Inflammatory macrophage treated with lipopolysaccharide for 1 hour (primary cell): ENCODE data around the gene KLF11.
"Not testable (repeated sequence)": the region's sequence is repeated elsewhere in the genome, so short reads cannot be mapped to it uniquely, and the experiment has no call there.

ENCODE experiments used
- DNase-seq, 2 donors: peaks; one replicate each; pipeline ENCODE4 v3.0.0-alpha.2; 2020 to 2022

The KLF11 gene

DNA sequence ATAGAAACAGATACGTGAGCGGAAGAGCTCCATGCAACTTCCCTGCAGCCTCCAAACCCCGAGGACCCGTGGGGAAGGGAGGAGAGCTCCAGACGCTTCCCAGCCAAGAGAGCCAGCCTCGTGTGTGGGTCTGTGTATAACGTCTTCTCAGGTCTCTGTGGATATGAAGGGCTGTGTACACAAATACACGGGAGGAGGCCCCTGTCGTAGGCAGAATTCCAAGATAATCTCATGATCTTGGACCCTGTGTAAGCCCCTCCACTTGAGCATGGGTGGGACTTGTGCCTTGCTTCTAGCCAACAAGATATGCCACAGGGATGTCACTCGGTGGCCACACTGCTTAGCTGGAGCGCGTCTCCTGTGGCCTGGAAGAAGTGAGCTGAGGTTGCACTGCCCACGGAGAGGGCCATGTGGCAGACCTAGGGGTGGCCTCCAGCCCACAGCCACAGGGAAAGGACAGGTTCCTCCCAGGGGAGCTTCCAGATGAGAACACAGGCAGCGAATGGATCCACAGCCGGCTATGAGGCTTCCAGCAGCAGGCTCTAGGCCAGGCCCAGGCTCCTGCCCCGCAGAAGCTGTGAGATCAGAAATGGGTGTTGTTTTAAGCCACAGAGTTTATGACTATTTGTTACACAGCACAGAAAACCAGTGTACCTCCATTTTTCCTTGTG is 15.6 kb upstream of the KLF11 start:
- peak in 1 of 2 donors; percentile 42 for DNase-seq

DNA sequence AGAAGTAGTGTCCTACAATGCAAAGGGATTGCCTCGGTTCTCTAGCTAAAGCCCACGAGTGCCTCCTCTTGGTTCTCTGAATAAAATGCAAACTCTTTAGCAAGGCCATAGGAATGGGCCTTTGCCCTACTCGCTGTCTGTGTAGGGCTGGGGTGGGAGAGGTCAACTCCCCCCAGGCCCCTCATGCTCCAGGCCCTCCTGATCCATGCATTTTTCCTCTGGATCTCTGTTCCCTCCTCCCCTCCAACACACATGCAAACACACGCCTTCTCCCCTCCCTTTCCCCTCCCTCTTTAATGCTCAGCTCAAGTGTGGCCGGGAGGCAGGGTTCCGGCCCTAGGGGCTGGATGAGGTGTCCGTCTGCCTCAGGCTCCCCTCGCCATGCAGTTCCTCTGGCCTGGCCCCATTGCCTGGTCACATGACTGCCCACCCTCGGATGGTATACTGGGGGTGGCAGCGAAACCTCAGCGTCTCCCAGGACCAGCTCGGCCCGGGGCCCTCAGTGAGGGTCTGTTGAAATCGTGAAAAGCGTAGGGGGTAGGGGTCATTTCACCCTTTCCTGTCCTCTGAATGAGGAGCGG is 14.9 kb upstream of the KLF11 start:
- DNase-seq, result peak; percentile 39 to 59

DNA sequence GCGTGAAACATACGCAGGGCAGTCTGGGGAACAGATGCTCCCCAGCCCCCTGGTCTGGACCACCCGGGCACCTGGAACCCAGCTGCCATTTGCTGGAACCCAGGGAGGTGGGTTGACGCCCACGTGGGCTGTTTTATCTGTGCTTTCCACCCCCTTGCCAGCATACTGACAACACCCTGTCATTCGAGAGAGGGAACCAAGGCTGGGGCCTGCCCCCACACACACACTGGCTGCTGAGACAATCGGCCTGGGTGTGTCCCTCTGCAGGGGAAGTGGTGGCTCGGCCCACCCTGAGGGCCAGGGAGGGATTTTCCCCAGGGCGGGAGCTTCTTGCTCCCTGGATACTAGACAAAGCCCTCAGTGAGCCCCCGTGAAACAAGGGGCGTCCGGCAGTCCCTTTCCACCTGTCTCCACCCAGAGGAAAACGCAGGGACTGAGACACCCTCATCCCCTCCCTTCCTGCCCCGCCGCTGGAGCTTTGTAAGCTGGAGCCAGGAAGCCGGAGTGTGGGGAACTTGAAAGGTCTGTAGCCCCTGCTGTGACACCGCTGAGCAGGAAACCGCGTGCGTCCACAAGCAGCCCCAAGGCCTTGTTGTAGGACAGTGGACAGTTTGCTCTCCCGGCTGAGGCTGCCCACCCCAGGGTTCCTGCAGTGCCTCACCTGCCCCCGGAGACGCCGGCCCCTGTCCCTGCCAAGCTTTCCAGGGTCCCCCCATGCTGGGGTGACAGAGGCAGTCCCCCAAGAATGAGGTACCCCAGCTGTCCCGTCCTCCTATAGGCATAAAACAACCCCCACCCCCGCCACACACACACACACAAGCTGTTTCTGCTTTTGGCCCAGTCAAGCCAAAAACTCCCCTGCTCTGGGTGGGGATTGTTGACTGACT is 14.1 kb upstream of the KLF11 start:
- DNase-seq, result peak; percentile 94 to 98

DNA sequence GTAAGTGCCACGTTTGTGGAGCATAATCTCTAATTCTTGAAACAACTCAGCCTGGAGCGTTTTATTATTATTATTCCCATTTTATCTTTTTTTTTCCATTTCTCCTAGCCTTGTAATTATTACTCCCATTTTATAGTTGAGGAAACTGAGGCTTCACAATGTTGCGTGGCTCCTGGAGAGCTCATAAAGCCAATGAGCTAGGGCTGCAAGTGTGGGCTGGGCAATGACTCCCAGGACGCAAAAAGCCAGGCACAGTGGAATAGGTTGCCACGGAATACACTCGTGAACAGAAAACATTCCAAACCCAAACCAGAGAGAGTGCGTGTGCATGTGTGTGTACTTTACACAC is 13.5 kb upstream of the KLF11 start:
- no peak for DNase-seq

DNA sequence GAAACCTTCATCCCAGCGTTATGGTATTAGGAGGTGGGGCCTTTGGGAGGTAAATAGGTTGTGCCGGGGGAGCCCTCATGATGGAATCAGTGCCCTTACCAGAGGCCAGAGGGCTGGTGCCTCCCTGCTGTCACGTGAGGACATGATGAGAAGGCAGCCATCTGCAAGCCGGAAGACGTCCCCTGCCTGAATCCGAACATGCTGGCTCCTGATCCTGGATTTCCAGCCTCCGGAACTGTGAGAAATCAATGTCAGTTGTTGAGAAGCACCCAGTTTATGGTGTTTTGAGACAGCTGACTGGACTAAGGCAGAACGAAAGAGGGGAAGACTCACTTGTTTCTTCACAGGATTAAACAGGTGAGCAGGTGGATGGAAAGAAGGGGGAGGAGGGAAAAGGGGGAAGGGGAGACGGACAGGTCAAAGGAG is 13.0 kb upstream of the KLF11 start:
- DNase-seq, result no peak

DNA sequence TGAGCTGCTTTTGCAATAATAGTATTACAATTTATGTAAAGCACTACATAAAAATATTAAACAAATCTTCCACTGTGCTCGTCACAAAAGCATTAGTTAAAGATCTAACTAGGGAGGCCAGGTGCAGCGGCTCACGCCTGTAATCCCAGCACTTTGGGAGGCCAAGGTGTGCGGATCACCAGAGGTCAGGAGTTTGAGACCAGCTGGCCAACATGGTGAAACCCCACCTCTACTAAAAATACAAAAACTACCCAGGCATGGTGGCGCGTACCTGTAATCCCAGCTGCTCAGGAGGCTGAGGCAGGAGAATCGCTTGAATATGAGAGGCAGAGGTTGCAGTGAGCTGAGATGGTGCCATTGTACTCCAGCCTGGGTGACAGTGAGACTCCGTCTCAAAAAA is 12.6 kb upstream of the KLF11 start:
- not testable (repeated sequence) for DNase-seq

DNA sequence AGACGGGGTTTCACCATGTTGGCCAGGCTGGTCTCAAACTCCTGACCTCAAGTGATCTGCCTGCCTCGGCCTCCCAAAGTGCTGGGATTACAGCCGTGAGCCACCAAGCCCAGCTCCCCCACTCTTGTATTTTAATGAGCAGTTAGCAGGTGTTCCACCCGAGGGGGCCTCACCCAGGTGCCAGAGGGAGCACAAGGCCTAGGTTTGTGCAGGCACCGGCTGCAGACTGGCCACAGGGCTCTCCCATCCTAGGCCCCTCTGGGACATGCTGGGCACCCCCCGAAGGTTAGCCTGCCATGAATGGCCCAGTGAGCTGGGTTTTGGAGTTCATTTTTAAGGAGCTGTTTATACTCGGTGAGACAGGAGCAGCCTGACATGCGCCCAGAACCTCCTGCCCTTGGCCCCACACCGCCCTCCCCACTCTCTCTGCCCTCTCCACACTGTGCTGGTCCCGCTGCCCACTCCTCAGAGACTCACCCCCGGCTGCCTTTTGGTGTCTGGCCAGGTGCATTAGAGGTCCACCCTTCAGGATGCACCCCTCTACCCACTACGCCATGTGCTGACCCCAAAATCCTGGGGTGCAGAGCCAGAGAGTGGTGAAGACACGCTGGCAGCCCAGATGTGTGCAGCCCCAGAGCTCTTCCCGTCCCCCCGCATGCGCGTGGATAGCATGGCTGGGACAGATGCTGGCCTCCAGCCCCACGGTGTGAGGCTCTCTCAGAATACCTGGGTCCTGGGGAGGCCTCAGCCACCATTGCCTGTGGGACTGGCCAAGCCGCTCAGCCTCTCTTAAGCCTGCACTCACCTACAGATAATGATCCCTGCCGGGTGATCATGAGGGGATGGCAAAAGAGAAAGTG is 11.2 kb upstream of the KLF11 start:
- DNase-seq, result no peak

DNA sequence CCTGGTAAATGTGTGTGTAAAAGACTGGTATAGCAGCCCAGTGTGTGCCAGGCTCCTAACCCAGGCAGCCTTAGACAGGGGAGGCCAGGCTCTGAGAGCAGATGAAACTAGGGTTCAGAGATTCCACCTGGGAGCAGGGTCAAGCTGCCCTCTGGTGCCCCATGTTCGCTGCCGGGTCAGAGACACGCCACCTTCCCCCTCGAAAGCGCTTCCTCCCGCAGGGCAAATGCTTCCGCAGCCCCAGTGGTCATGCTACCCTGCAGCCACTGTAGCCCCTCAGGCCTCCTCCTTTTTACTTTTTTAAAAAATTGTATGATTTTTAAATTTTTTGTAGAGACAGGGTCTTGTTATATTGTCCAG is 10.6 kb upstream of the KLF11 start:
- no peak for DNase-seq

DNA sequence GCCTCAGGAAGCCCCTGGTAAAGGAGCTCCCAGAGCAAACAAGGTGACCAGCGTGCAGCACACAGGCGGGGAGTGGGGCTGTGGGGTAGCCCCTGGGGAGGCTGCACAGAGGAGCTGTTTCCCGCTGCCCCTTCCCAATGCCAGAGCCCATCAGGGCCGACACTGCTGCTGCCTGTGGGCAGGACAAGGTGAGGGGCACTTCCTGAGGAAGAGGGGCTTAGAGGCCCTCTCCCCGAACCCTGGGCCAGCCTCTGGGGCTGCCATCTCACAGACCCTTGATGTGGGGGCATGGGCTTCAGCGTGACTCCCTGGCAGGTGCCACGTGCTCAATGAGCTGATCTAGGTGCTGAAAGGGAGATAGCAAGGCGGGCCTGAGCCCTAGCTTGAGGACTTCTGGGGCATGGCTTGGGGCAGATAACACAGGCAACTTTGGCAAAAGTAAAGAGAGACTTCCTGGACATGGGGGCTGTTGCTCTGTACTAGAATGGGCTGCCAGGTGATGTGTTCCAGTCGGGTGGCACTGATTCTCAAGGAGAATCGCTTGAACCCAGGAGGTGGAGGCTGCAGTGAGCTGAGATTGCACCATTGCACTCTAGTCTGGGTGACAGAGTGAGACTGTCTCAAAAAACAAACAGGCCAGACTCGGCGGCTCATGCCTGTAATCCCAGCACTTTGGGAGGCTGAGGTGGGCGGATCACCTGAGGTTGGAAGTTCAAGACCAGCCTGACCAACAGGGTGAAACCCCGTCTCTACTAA is 9.9 kb upstream of the KLF11 start:
- DNase-seq, result no peak

DNA sequence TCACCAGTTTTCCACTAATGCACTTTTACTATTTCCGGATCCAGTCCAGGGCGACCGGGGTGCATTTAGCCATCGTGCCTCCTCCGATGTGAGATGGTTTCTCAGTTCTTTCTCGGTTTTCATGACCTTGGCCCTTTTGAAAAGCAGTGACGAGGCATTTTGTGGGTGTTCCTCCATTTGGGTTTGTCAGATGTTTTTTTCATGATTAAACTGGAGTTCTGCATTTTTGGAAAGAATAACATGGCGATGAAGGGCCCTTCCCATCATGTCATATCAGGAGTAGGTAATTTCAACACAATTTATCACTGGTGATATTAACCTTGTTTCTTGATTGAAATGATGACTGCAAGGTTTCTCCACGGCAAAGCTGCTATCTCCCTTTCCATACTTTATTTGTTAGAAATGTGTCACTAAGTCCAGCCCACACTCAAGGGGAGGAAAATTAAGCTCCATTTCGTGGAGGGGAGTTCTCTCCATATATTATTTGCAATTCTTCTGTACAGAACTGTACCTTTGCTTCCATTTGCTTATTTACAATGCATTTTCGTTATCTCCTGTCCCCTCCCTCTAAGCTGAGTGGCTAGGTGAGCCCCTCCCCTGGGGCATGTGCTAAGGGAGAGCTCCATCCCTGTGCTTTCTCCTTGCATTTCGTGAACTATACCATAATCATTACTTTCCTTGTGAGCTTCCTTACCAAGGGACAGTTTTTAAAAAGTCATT is 8.9 kb upstream of the KLF11 start:
- DNase-seq, result peak; percentile 79 to 87

DNA sequence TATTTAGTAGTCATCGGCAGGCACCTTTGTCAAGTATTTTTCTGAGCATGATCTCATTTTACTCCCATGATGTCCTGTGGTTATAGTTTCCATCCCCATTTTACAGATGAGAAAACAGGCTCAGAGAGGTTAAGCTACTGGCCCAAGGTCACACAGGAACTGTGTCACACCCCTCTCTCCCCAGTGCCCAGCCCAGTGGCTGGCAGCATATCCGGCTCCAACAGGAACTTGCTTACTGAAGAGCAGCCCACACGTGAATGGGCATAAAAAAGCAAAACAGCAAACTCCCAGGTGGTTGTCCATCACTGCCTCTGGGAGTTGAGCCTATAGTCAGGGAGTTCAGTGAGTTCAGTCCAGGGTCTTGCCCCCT is 8.3 kb upstream of the KLF11 start:
- DNase-seq, result peak; percentile 46 to 47

DNA sequence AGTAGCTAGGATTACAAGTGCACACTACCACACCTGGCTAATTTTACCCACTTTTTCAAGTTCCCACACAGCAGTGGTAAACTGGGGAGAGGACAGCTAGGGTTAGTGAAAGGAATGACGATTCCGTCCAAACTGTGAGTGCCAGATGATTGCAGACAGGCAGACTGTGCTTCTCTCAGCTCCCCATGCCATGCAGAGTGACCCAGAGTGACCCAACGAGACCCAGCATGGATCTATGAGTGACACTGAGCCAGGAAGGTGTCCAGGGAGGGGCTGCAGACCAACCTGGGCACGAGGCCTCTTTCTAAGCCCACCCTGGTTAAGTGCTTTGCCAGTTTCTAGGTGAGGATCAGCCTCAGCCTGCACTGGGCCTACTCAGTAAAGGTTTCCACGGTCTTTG is 7.7 kb upstream of the KLF11 start:
- DNase-seq, result no peak

DNA sequence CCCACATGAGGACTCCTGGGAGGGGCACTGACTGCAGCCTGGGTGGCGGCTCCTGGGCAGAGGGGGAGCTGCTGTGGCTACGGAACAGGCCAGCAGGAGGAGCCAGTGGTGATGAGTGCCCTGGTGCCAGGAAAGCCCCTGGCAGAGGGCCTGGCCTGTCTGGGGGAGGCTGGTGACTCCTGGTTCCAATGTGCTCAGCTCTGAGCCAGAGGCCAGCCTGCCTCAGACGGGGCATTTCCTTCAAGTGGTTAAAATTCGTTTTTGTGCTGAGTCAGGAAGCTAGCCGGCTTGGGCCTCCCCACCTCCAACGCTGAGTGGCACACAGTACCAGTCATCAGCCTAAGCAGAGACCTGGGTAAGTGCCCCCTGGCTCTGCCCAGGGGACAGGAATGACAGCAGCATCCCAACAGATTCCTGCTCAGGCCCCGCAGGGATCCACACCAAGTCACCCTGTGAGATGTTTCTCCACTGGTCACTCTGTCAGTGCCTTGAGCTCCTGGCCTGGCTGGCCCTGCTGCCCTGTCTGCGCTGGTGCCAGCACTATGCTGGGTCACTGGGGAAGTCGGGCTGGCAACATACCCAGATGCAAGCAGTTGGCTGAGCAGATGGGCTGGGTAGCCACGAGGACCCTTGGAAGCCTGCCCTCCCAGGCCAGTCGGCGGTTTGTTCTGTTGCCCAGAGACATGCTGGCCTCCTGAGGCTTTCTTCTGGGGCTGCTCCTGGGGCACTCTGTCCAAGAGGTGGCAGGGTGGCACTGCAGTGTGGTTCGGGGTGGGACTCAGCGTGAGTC is 7.1 kb upstream of the KLF11 start:
- DNase-seq, result peak; percentile 91 to 97

DNA sequence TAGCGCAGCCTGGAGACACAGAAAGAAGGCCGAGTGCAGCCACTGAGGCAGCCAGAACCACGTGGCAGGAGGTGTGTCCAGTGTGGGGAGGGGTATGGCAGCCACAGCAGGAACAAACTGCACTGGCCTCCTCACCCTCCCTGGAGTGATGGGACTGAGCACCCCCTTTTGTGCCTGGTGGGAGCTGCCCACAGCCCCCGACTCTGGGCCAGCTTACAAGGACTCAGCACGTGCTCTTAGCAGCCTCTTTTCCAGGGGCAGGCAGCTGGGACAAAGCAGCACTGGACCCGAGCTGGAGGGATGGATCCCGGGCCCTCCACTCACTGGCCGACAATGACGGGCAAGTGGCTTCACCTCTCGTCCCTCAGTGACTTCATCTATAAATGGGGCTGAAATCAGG is 5.2 kb upstream of the KLF11 start:
- no peak for DNase-seq

DNA sequence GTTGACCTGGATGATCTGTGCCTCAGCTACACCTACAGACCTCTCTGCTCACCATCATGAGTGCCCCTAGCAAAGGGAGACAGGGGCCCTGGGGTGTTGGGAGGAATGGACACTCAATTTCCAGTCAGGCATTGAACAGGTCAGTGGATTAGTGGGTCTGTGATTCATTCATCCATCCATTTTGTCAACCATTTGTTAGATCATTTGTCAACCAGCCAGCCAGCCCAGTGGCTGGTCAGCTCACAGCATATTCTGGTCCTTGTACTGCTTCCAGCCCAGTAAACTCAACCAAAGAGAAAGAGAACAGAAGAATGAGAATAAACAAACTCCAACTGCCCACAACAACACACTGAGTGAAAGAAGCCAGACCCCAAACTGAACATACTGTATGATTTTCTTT is 4.6 kb upstream of the KLF11 start:
- no peak for DNase-seq

DNA sequence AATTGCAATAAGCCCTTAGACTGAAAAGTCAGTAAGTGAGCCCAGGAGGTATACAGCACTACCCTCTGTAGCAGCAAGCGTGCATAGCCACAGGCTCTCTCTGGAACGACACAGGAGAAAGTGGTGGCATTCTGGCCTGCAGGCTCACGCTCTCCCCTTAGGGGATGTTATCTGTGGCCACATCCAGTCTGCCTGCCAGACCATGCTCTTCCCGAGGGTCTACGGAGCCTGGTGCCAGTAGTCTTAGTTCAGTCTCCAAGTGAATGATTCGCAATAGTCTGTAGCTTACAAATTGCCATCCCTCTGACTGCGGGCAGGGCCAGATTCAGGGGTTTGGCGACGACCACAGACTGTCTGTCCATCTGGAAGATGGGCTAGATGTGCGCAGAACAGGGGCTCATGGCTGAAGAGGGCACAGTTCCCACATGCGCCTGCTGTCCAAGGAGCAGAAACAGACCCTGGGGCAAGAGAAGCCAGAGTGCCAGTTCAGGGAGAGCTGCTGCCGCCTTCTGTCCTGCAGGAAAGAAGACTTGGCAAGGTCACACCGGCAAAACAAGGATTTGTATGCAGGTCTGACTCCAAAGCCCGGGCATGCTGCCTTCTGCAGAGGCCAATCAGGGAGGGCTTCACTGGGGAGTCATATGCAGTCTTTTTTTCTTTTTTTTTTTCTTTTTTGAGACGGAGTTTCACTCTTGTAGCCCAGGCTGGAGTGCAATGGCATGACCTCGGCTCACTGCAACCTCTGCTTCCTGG is 3.5 kb upstream of the KLF11 start:
- DNase-seq, result no peak

DNA sequence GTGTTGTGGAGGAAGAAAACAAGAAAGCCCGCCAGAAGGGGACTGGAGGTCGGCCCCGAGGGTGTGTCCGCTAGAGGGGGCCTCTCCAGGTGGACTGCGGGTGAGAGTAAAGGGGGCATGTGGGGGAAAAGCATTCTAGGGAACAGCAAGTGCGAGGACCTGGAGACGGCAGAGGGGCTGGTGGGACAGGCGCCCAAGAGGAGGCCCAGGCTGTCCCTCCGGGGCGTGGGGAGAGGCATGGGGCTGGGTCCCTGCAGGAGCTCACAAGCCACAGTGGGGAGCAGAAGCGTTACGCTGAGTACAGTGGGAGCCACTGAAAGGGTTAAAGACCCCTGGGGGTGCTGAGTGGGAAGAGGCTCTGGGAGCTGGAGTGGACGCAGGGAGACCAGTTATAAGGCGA is 1.6 kb upstream of the KLF11 start:
- DNase-seq, result no peak

DNA sequence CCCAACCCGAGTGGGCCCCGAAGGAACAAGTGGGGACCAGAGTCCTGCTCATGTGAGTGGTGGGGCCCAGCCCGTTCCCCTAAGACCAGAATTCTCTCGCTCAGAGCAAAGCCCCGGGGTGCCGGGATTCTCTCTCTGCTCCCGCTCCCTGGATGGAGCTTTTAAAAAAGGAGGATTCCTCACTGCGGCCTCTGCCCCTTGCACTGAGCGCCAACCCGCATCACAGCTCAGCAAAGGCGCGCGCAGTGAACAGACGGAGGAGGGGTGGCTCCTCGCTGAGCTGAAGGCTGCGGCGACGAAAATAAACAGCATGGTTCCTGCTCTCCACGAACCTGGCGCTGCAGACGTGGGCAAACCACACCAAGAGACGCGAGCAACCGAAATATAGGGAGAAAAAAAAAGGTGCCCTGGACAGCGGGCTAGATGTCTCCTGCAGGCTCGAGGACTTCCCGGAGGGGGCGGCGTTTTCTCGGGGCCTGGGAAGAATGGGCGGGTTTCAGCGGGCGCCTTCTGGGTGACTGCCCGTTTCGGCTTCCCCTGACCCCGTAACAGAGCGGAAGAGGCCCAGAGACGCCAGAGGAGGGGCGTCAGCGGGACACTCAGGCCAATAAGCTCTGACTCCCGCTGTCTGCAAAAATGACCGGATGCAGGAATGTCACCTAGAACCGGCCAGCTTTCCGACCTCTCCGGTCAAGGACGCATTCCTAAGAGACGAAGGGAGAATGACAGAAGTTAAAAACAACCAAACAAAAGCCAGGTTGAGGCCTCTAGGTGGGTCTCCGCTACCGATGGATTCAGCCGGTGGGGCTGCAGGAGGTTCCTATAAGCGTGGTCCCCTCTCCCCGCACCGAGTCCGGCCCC is 819 bp upstream of the KLF11 start:
- peak; percentile 75 to 83 for DNase-seq
